Naive thymus-derived CD4-positive, alpha-beta T cell (primary cell): ENCODE data around the gene AK8. TPM values are rescaled to one million over a fixed set of nuclear protein-coding genes. Genes with fewer than 3 reads are reported as not detected.

ENCODE experiments used
- ATAC-seq: fragments of 150-1000 bp; cut with Tn5 transposase; 2 replicates; pipeline ENCODE4 v1.10.0; 2021; ENCODE audit warnings: mild to moderate bottlenecking, moderate library complexity
- CTCF ChIA-PET: fragments of 350-600 bp; sonication (Branson Sonifier 250); formaldehyde crosslinking; loops from one replicate; lab custom pipeline; 2021; ENCODE audit warnings: antibody characterized with exemption; lab: Charles Lee
- POLR2A ChIA-PET: fragments of 350-600 bp; sonication (Branson Sonifier 250); formaldehyde crosslinking; loops from one replicate; lab custom pipeline; 2021; ENCODE audit warnings: antibody characterized with exemption, inconsistent platforms; lab: Charles Lee
- DNase-seq, 9 donors: peaks; one replicate each; pipeline versions ENCODE4 v3.0.0 to v3.0.0-alpha.2; 2020 to 2022; ENCODE audit warnings: mixed read lengths in 1 of 9
- H3K27ac ChIP-seq: one replicate; pipeline ENCODE4 v1.7.0; 2013; ENCODE audit warnings: mild to moderate bottlenecking, low read depth, low read length, moderate library complexity
- H3K27me3 ChIP-seq, 2 donors: one replicate each; pipeline ENCODE4 v1.7.0; 2013; ENCODE audit warnings: low read length in 2 of 2, mild to moderate bottlenecking in 2 of 2, moderate library complexity in 2 of 2; ENCODE audit not compliant: control insufficient read depth in 2 of 2, insufficient read depth in 2 of 2
- H3K36me3 ChIP-seq, 3 experiments: 1 replicate in 2 of 3; 2 replicates in 1 of 3; pipeline ENCODE4 v1.7.0; 2013; ENCODE audit warnings: low read length in 3 of 3, mild to moderate bottlenecking in 3 of 3, moderate library complexity in 1 of 3; ENCODE audit not compliant: insufficient read depth in 3 of 3, control insufficient read depth in 2 of 3
- H3K4me1 ChIP-seq, 2 donors: one replicate each; pipeline ENCODE4 v1.7.0; 2013; ENCODE audit warnings: low read length in 2 of 2, mild to moderate bottlenecking in 2 of 2, moderate library complexity in 1 of 2; ENCODE audit not compliant: control insufficient read depth in 2 of 2, insufficient read depth in 2 of 2
- H3K4me3 ChIP-seq: 2 replicates; pipeline ENCODE4 v1.7.0; 2013; ENCODE audit warnings: mild to moderate bottlenecking, low read length
- H3K9me3 ChIP-seq, 3 experiments: 1 replicate in 2 of 3; 2 replicates in 1 of 3; pipeline ENCODE4 v1.7.0; 2013; ENCODE audit warnings: low read length in 3 of 3; ENCODE audit not compliant: control insufficient read depth in 2 of 3
- H3K27ac Mint-ChIP-seq, 9 donors: one replicate each; pipeline ENCODE4 v1.8.0; 2020 to 2022; ENCODE audit warnings: mixed read lengths in 9 of 9, mild to moderate bottlenecking in 8 of 9, moderate library complexity in 5 of 9, inconsistent platforms in 2 of 9
- H3K27me3 Mint-ChIP-seq, 5 donors: one replicate each; pipeline ENCODE4 v1.8.0; 2021 to 2022; ENCODE audit warnings: mixed read lengths in 5 of 5, mild to moderate bottlenecking in 1 of 5
- H3K36me3 Mint-ChIP-seq, 5 donors: one replicate each; pipeline ENCODE4 v1.8.0; 2020 to 2022; ENCODE audit warnings: mixed read lengths in 5 of 5, mild to moderate bottlenecking in 3 of 5, inconsistent platforms in 1 of 5
- H3K4me1 Mint-ChIP-seq, 7 donors: one replicate each; pipeline ENCODE4 v1.8.0; 2020 to 2022; ENCODE audit warnings: mixed read lengths in 7 of 7, mild to moderate bottlenecking in 3 of 7, inconsistent platforms in 1 of 7
- H3K4me3 Mint-ChIP-seq, 10 donors: one replicate each; pipeline ENCODE4 v1.8.0; 2020 to 2022; ENCODE audit warnings: mild to moderate bottlenecking in 10 of 10, mixed read lengths in 10 of 10, moderate library complexity in 6 of 10, inconsistent platforms in 2 of 10
- H3K9me3 Mint-ChIP-seq, 11 donors: one replicate each; pipeline ENCODE4 v1.8.0; 2020 to 2022; ENCODE audit warnings: mixed read lengths in 11 of 11, mild to moderate bottlenecking in 4 of 11, inconsistent platforms in 1 of 11, moderate library complexity in 1 of 11
- intact Hi-C, 2 donors: fragments of 100-400 bp; cut with micrococcal nuclease; formaldehyde crosslinking; loops; one replicate each; pipeline ENCODE4 v1.15.1; 2023
- polyA plus RNA-seq, 2 donors: library from polyadenylated mRNA; unstranded; fragments of 300-500 nt; fragmentation: Illumina TruSeq; gene quantifications; one replicate each; pipeline ENCODE4 v1.2.3, GENCODE V29; 2021
- total RNA-seq, 6 experiments: library from RNA in 5 of 6; stranded (reverse) in 5 of 6; gene quantifications; 1 replicate in 5 of 6; 2 replicates in 1 of 6; pipeline ENCODE4 v1.2.3 and lab custom pipeline; 2021 to 2026

Gene AK8
- total and polyA plus RNA-seq, 7 experiments from 2014 or later = 0.10 to 0.20 (median 0.12) TPM; not detected in 4

DNA sequence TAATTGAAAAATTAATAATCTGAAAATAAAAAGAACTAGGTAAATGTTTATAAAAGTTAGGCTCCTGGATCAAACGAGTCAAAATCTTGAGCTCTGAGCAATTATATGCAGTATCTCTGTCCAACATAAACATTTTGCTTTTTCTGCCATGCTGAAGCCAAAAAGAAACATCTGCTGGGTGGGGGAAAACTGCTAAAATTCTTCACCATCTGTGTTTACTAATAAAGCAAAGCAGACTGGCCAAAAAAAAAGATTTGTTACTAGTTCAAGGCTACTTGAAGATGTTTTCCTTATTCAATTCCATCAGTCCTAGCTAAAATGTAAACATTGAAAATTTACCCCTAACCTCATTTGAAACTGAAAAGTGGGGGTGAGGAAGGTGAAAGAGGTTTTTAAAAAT lies 178.1 kb downstream of the AK8 start:
- ChIA-PET POLR2A (interaction anchor here (0.9 kb wide), 1 partner anchor 30 kb away, joined by 3 read pairs; the partner anchor contains the start of genes DDX31 and GTF3C4), CTCF (no interaction called here)
- Histone ChIP-seq H3K9me3 (peaks cover 0 to 22% (median 7%) of the 10 kb centered on the region in 3 experiments), H3K4me1 (no peaks in the 10 kb centered on the region), H3K27me3 (peaks cover 0 to 3% of the 10 kb centered on the region in 2 donors), H3K4me3 (no peak overlapping the region), H3K36me3 (no peaks in the 10 kb centered on the region), H3K27ac (no peak overlapping the region)
- H3K9me3 Mint-ChIP-seq = peaks cover 3 to 35% (median 28%) of the 10 kb centered on the region in 11 donors
- peaks cover 0 to 11% (median 8%) of the 10 kb centered on the region in 5 donors for H3K36me3 Mint-ChIP-seq
- no peak for ATAC-seq
- intact Hi-C loops = no loop called here
- peaks cover 4 to 11% (median 8%) of the 10 kb centered on the region in 5 donors for H3K27me3 Mint-ChIP-seq
- no peaks in the 10 kb centered on the region for H3K4me1 Mint-ChIP-seq
- H3K27ac Mint-ChIP-seq = no peak overlapping the region
- DNase-seq = no peak
- no peak overlapping the region for H3K4me3 Mint-ChIP-seq

DNA sequence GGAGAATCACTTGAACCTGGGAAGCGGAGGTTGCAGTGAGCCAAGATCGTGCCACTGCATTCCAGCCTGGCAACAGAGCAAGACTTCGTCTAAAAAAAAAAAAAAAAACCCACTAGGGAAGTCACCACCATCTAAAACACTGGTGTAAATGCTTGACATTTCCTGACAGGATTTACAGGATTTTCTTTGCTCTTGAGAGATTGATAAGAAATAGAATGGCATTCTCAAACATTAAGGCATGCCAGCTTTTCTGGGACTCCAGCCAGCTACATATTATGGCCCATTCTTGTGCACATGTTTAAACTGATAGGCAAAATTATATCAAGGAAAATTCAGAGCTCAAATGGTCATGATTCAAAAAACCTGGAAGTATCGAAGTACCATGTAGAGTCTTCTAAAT lies 179.1 kb downstream of the AK8 start:
- DNase-seq (no peak), ATAC-seq (no peak)
- H3K4me3 ChIP-seq = no peak overlapping the region
- no peak overlapping the region for H3K27ac Mint-ChIP-seq
- ChIA-PET CTCF (no interaction called here), POLR2A (no interaction called here)
- H3K9me3 Mint-ChIP-seq = peaks cover 3 to 41% (median 29%) of the 10 kb centered on the region in 11 donors
- no peak overlapping the region for H3K4me3 Mint-ChIP-seq
- peaks cover 0 to 4% (median 2%) of the 10 kb centered on the region in 7 donors for H3K4me1 Mint-ChIP-seq
- H3K27me3 Mint-ChIP-seq = peaks cover 2 to 9% (median 5%) of the 10 kb centered on the region in 5 donors
- H3K4me1 ChIP-seq = no peaks in the 10 kb centered on the region
- peaks cover 0 to 3% of the 10 kb centered on the region in 2 donors for H3K27me3 ChIP-seq
- peaks cover 3 to 15% (median 11%) of the 10 kb centered on the region in 5 donors for H3K36me3 Mint-ChIP-seq
- no peak overlapping the region for H3K27ac ChIP-seq
- intact Hi-C loops = no loop called here
- no peaks in the 10 kb centered on the region for H3K36me3 ChIP-seq
- H3K9me3 ChIP-seq = peaks cover 0 to 22% (median 7%) of the 10 kb centered on the region in 3 experiments

DNA sequence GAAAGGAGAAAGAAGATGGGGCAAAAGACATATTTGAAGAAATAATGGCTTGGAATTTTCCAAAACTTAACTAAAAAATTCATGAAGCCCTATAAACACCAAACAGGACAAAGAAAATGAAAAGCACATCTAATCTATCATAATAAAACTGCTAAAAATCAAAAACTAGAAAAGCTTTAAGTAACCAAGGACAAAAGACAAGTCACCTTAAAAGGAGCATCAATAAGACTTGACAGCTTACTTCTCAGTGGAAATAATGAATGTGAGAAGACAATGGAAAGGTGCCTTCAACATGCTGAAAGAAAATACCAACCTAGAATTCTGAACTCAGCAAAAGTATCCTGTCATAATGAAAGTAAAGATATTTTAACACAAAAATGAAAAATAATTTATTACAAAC lies 180.9 kb downstream of the AK8 start:
- CTCF ChIA-PET = no interaction called here

DNA sequence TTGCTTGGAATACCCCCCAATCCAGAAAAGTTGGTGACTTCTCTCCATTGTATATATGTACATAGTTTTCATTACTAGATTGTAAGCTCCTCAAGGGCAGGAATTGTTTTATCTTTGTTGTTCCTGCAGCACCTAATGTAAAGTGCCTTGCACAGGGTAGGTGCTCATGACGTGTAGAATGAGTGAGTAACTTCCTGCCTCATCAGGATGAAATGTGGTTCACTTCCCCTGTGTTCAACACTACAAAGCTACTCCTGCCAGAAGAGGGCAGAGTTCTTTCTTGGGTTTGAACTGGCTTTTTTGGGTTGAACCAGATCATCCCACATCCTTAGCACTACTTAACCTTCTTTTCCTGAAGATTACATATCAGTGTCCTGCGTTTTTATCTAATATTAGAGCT lies 183.9 kb downstream of the AK8 start:
- peaks cover 3 to 45% (median 29%) of the 10 kb centered on the region in 11 donors for H3K9me3 Mint-ChIP-seq
- DNase-seq (peak in 5 of 9 donors; percentile 5 to 27 (median 15)), ATAC-seq (peak; percentile 77)
- POLR2A ChIA-PET = interaction anchor here (0.6 kb wide), 1 partner anchor 22 kb away, joined by 3 read pairs; no protein-coding TSS in a partner anchor
- Histone ChIP-seq H3K9me3 (peaks cover 0 to 22% (median 7%) of the 10 kb centered on the region in 3 experiments), H3K4me1 (no peaks in the 10 kb centered on the region), H3K27ac (no peak overlapping the region), H3K27me3 (no peaks in the 10 kb centered on the region), H3K36me3 (peaks cover 0 to 18% (median 8%) of the 10 kb centered on the region in 3 experiments), H3K4me3 (no peak overlapping the region)
- peak overlapping the region in 1 of 9 donors; percentile 4 for H3K27ac Mint-ChIP-seq
- peaks cover 0 to 4% (median 2%) of the 10 kb centered on the region in 7 donors for H3K4me1 Mint-ChIP-seq
- H3K27me3 Mint-ChIP-seq = peaks cover 0 to 9% (median 5%) of the 10 kb centered on the region in 5 donors
- peaks cover 15 to 52% (median 38%) of the 10 kb centered on the region in 5 donors for H3K36me3 Mint-ChIP-seq
- H3K4me3 Mint-ChIP-seq = no peak overlapping the region
- CTCF ChIA-PET = interaction anchor here (1.1 kb wide), 1 partner anchor 24 kb away, joined by 3 read pairs; the partner anchor contains the start of gene DDX31
- intact Hi-C loops = loop anchor here (1.0 kb wide), 1 partner anchor 106 kb away; no protein-coding TSS in a partner anchor

More for the DNA sequence above, 180.9 kb downstream of the AK8 start:
- no peak for ATAC-seq
- Mint-ChIP-seq H3K4me1 (peaks cover 0 to 4% (median 2%) of the 10 kb centered on the region in 7 donors), H3K9me3 (peaks cover 3 to 45% (median 29%) of the 10 kb centered on the region in 11 donors), H3K27me3 (peaks cover 0 to 9% (median 5%) of the 10 kb centered on the region in 5 donors), H3K36me3 (peaks cover 9 to 25% (median 11%) of the 10 kb centered on the region in 5 donors), H3K4me3 (no peak overlapping the region), H3K27ac (no peak overlapping the region)
- Histone ChIP-seq H3K4me1 (no peaks in the 10 kb centered on the region), H3K27ac (no peak overlapping the region), H3K4me3 (no peak overlapping the region), H3K9me3 (peaks cover 0 to 22% (median 7%) of the 10 kb centered on the region in 3 experiments), H3K36me3 (no peaks in the 10 kb centered on the region), H3K27me3 (peaks cover 0 to 3% of the 10 kb centered on the region in 2 donors)
- POLR2A ChIA-PET = no interaction called here
- DNase-seq = no peak
- intact Hi-C loops = no loop called here

DNA sequence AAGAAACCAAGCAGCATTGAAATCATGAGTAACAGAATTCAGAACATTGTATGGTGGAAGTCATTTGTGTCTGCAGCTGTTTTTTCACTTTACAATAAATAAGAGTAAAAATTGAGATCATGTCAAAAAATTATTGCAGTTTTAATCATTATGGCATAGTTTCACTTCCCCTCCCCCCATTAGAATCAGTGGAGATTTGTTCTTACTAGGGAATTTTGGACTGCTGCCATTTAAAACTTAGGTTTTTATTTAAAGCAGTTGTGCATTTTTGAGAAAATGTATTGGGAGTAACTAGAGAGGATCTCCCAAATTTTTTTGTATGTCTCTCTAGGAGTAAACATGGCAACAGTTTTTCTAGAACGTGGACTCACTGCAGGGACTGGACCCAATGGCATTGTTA lies 187.4 kb downstream of the AK8 start:
- intact Hi-C loops = no loop called here
- Mint-ChIP-seq H3K9me3 (peaks cover 0 to 20% (median 4%) of the 10 kb centered on the region in 11 donors), H3K4me3 (no peak overlapping the region), H3K27ac (no peak overlapping the region), H3K4me1 (peaks cover 0 to 6% (median 4%) of the 10 kb centered on the region in 7 donors), H3K27me3 (no peaks in the 10 kb centered on the region), H3K36me3 (peaks cover 4 to 67% (median 61%) of the 10 kb centered on the region in 5 donors)
- H3K27me3 ChIP-seq = no peaks in the 10 kb centered on the region
- H3K4me3 ChIP-seq = no peak overlapping the region
- ChIA-PET POLR2A (no interaction called here), CTCF (no interaction called here)
- DNase-seq = no peak
- peaks cover 3 to 45% (median 13%) of the 10 kb centered on the region in 3 experiments for H3K36me3 ChIP-seq
- H3K27ac ChIP-seq = no peak overlapping the region
- no peak for ATAC-seq
- H3K4me1 ChIP-seq = no peaks in the 10 kb centered on the region
- H3K9me3 ChIP-seq = no peaks in the 10 kb centered on the region

DNA sequence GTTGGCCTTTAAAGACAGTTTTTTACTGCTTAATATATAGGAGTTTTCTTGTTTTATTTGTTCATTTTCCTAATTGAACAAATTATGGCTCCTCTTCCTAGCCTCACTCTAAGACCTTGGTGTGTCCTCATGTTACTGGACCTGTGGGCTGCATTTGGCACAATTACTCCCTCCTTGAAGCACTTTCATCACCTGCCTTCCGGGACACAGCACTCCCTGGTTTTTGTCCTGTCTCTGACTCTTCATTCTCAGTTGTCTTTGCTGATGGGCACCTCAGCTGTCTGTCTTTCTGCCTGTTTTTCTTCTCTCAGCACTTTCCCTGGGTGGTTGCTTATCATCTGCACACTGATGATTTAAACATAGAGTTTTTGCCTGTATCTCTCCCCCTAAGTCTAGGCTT lies 194.2 kb downstream of the AK8 start:
- ATAC-seq (no peak), DNase-seq (no peak)
- H3K36me3 ChIP-seq = peaks cover 14 to 63% (median 15%) of the 10 kb centered on the region in 3 experiments
- Mint-ChIP-seq H3K4me3 (no peak overlapping the region), H3K9me3 (no peaks in the 10 kb centered on the region), H3K27ac (no peak overlapping the region), H3K4me1 (peaks cover 6 to 40% (median 17%) of the 10 kb centered on the region in 7 donors), H3K36me3 (peaks cover 17 to 58% (median 42%) of the 10 kb centered on the region in 5 donors), H3K27me3 (no peaks in the 10 kb centered on the region)
- no peaks in the 10 kb centered on the region for H3K27me3 ChIP-seq
- CTCF ChIA-PET = interaction anchor here (1.0 to 1.1 kb wide), 2 partner anchors 9 to 13 kb away, joined by 3 read pairs; no protein-coding TSS in a partner anchor
- no peaks in the 10 kb centered on the region for H3K9me3 ChIP-seq
- POLR2A ChIA-PET = no interaction called here
- H3K4me1 ChIP-seq = no peaks in the 10 kb centered on the region
- intact Hi-C loops = no loop called here
- no peak overlapping the region for H3K27ac ChIP-seq
- no peak overlapping the region for H3K4me3 ChIP-seq
